HG03159 (cell line): ENCODE measurements around the gene NCMAP.
"Not testable (repeated sequence)": the region's sequence is repeated elsewhere in the genome, so short reads cannot be mapped to it uniquely, and the experiment has no call there.

ENCODE experiments used
- ATAC-seq: cut with Tn5 transposase; IDR thresholded peaks from one replicate; pipeline ENCODE4 v1.9.1; 2021; ENCODE audit warnings: mild to moderate bottlenecking, moderate library complexity; ENCODE audit not compliant: unreplicated experiment

The NCMAP gene

DNA sequence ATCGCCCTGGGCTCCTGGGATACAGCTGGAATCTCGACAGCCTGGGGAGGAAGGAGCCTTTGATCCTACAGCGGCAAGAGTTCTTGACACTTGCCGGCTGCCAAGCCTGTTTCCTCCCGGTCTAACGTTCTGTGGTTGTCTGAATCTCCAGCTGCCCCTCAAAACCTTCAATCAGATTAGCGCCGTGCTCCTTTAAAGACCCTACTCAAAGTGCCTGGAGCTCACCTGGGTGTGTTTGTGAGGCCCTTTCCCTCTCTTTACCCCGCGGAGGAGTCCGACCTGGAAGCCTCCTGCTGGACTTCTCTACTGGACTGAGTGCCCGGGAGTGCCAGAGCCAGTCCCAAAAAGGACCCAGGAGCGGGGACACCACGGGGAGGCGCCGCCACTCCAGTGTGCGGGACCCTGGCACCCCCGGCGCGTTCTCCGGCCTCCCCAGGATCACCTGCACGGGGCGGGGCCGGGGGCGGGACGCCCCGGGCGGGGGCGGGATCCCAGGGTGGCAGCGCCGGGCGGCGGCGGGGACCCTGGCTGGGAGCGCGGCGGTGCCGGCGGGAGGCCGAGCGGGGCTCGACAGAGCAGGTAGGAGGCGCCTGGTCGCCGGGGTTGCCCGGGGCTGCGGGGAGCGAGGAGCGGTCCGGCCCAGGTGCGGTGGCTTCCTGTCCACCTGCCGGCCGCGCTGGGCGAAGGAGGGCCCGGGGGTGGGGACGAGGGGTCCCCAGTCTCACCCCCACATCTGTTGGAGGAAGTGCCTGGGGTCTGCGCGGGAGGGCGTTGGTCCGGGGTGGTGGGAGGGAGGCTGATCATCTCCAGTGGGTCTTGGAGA lies at the start of gene NCMAP:
Gene NCMAP, plus strand, starts transcription at position 497 of the 823 bp plus-strand sequence. CDS start 39,344 bp downstream, outside the sequence.
- no peak for ATAC-seq

DNA sequence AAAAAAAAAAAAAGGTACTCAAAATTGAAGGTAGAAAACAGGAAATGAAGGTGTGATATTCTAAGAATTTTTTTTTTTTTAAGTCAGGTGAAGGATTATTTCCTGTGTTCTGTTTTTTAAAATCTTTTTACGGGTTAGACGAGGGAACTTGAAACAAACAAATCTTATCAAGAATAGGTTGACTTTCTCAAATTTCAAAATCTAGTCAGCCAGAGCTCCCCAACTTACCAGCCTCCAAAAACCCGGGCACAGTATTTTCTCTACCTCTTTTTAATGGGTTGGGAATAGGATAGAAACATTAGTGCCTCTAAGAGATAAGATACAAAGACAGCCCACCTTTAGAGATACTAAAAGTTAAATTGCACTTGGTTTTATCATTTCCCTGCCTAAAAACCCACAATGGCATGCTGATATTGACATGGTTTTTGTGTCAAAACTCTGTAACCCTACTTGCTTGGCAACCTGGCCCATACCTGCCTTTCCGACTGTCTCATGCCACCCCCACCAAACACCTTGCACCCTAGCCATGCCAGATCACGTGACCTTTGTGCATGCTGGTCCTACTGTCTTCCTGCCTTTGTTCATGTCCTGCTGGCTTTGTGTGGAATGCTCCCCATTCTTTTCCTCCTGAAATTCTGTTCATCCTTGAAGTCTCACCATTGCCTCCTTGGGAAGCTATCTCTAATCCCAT lies 49.1 kb upstream of the NCMAP start:
- no peak for ATAC-seq

DNA sequence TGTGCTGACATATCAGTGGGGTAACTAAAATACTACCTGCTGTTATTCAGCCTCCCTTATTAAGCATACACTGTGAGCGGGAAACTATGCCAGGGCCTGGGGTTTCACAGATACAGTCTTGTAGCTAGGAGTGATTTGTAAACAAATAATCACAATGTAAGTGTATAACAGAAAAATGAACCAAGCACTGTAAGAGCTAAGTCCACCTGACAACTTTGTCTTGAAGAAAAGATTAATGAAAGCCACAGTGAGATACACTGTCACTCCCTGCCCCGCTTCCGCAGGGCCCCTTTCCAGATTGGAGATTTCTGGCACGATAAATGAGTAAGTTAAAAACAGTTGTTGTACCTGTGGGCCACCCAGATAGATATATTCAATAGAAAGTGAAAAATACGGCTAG lies 48.5 kb upstream of the NCMAP start:
- no peak for ATAC-seq

GRCh38 chr1:24508911-24509310 lies 47.0 kb upstream of the NCMAP start:
- ATAC-seq: no peak

DNA sequence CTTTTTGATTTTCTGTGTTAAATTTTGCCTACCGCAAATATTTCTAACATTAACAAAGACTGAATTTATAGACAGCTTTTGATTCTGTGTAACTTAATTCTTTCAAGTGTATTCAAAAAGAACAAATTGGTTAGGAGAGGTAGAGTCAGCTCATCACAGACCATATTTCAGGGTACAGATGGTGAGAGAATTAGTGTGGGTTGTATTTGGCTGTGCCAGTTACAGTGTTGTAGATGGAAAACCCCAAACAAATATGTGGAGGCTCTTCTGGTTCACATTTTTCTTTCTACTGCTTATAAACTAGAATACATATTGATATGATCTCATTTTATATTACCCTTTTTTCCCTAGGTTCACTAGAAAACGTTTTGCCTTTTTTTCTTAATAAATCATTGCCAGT lies 42.2 kb upstream of the NCMAP start:
- no peak for ATAC-seq

GRCh38 chr1:24514946-24515345 lies 40.9 kb upstream of the NCMAP start:
- ATAC-seq: no peak

- not testable (repeated sequence) for ATAC-seq
Measured at GRCh38 chr1:24515671-24516209, 40.1 kb upstream of the NCMAP start.

DNA sequence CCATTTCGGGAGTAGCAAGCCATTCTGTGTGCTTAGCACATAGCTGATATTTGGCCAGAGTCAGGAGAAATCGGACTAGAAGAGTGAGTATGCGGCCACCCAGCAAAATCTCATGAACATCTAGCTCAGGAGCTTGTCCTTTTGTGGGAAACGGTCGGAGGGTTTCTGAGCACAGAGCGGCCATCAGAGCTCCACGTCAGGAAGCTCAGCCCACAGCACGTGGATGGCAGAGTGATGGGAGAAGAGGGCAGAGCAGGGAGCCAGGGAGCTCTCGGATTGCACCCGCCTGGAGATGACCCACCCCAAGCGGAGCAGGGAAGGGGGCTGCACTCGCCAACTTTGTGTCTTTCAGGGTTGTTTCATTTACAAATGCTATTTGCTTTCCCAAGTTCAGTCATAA lies 39.4 kb upstream of the NCMAP start:
- ATAC-seq: no peak

DNA sequence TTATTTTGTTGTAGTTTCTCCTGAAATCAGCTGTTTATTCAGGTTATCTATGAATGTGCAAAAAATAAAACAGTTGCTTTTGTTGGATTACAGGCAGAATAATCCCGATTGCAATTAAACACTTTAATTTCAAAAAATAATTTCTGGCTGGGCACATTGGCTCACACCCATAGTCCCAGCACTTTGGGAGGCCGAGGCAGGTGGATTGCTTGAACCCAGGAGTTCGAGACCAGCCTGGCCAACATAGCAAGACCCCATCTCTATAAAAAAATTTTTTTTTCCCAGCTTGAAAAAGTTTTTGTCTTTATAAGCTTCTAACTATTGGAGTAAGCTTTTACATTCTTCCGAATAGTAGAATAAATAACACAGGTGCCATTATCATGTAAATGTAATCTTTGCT lies 38.0 kb upstream of the NCMAP start:
- no peak for ATAC-seq

- not testable (repeated sequence) for ATAC-seq
Measured at GRCh38 chr1:24520282-24520681, 35.6 kb upstream of the NCMAP start.

GRCh38 chr1:24525606-24526005 lies 30.3 kb upstream of the NCMAP start:
- ATAC-seq: no peak

- ATAC-seq: no peak
Measured at GRCh38 chr1:24526045-24526444, 29.8 kb upstream of the NCMAP start.

DNA sequence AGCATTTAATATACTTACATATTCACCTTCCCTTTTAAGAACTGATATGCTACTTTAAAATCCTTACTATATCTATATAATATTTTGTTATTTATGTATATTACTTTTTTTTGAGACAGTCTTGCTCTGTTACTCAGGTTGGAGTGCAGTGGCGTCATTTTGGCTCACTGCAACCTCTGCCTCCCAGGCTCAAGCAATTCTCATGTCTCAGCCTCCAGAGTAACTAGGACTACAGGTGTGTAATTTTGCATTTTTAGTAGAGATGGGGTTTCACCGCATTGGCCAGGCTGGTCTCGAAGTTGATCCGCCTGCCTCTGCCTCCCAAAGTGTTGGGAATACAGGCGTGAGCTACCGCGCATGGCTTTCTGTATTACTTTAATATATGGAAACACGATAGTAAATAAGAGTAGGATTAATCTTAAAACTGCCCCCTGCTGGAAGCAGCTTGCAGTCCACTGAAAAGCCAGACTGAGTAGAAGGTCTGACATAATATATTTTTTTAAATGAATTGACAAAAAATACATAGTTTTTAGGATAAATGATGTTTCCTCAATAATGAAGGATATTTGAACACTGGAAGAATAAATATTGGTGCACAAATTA lies 28.8 kb upstream of the NCMAP start:
- no peak for ATAC-seq

- no peak for ATAC-seq
Measured at GRCh38 chr1:24528744-24529143, 27.1 kb upstream of the NCMAP start.

DNA sequence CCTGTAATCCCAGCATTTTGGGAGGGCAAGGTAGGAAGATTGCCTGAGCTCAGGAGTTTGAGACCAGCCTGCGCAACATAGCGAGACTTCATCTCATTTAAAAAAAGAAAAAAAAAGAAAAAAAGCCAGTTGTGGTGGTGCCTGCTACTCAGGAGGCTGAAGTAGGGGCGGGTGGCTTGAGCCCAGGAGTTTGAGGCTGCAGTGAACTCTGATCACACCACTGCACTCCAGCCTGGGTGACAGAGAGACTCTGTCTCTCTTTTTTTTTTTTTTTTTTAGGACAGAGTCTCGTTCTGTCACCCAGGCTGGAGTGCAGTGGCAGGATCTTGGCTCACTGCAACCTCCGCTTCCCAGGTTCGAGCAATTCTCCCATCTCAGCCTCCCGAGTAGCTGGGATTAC lies 26.6 kb upstream of the NCMAP start:
- not testable (repeated sequence) for ATAC-seq

GRCh38 chr1:24535021-24535424 lies 20.9 kb upstream of the NCMAP start:
- no peak for ATAC-seq

- ATAC-seq: no peak
Measured at GRCh38 chr1:24535778-24536177, 20.1 kb upstream of the NCMAP start.

DNA sequence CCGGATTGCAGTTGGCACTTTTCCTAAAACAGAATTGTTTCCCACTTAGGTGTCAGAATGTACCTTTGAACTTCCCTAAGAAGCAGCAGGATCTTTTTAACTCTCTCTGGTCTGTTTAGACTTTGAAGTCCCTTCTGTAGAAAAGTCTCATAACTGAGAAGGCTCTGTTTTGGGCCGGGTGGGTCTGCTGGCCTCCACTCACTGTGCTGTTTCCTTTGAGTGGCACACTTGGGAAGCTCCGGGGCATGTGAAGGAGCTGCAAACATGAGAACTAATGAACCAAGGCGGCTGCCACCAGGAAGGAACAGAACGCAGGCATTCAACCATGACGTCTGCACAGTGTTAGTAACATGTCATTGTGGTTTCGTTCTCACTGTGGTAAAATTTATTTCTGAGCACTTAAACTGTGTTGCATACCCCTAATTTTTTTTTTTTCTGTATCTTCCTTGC lies 19.5 kb upstream of the NCMAP start:
- ATAC-seq: peak; percentile 65

DNA sequence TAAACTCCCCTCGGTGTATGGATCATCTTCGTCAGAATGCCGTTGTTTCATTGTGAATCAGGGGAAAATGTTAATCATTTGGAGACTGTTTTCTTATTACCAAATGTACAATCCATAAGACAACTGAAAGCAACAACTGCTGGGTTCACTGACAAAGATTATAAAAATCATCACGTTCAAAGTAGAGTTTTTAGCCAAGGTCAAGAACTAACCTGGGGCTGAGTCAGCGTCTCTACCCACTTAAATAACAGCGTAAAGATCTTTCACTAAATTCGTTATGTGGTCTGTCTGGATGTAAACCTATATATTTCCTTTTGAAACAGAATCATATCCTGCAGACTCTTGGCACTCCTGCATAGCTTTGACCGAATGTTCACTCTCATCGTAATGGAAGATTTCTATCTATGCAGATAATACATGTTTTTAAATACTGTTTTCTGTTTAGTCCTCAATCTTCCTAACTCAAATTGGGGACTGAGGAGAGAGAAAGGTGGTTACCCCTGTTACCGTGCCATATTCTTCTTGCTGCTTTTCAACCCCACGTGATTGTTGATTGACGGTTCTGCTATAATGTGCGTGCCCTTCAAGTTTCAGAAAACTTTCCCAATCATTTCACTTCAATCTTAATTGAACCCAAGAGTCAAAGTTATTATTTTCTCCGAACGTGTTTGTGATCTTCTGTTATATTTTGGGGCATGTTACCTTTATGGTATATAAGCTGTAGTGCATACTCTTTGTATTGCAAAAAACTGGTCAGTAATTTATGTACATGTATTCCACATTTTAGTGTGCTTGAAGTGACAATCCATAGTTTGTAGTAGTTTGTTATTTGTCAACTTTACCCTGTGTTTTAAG lies 15.6 kb upstream of the NCMAP start:
- ATAC-seq: no peak

DNA sequence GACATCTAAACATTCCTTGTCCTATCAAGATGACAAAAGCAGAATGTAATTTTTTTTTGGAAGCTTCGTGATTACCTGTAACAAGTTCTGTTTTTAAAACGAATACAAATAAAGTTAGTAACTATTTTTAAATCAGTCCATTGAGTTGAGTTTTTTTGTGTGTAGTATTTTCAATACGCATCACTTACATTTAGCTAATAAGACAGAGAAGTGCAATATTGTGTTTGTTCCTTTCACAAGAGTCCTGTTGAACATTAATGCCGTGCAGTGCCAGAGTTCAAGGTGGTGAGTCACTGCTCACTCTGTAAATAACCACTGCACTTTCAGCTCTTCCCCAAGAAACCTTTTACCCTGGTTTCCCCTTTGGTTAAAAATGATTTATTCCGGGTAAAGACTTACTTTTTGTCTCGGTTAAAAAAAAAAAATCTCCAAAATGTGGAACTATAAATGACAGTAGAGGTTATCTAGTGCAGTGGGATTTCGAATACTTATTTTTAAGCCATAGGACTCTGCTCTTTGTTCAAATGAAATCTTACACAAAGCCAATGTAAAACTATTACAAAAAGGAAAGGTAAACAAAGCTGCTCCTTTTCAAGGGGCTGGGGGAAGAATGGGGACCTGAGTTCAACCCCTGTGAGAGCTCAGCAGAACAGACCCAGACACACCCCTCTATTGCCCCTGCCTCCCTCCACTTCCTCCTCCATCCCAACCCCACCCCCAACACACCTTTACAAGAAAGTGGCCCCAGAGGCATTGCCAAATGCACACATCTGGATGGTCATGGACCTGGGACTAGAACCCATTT lies 14.8 kb upstream of the NCMAP start:
- ATAC-seq: no peak
